HFF-Myc (cell line): ENCODE data around the gene DEPDC5.

Experiments used
- DNase-seq: peaks from one replicate; pipeline ENCODE4 v3.0.0-alpha.2; 2011; ENCODE audit warnings: low read depth; ENCODE audit errors: extremely low read depth
- H3K4me3 ChIP-seq: replicated peaks from 2 replicates; pipeline ENCODE4 v1.5.1; 2011; ENCODE audit warnings: low read depth, mild to moderate bottlenecking, control low read depth, low read length
- TF ChIP-seq, protein P1 (sequence below): IDR thresholded peaks from 2 replicates; pipeline ENCODE4 v1.5.1; 2012; ENCODE audit warnings: mild to moderate bottlenecking, low read depth, low read length, control low read depth; ENCODE audit errors: missing control alignments

DEPDC5 gene

DNA sequence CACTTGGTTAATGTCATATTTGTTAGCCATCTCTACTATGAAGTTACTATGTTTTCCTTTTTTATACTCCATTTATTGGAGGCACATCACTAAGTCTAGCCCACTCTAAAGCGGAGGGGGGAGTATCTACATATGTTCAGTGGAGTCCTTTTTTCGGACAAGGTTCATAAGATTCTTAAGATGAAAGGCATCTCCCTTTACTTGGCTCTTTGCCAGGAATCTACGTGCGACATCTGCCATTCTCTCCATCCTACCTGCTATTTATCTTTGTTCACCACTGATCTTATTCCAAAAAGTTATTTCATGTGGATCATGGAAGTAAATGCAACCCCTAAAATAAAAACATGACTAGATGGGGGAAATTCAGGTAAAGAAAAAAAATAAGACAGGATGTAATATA lies 113.1 kb downstream of the DEPDC5 start:
- H3K4me3 ChIP-seq = no peak overlapping the region
- TF ChIP-seq, protein P1, sequence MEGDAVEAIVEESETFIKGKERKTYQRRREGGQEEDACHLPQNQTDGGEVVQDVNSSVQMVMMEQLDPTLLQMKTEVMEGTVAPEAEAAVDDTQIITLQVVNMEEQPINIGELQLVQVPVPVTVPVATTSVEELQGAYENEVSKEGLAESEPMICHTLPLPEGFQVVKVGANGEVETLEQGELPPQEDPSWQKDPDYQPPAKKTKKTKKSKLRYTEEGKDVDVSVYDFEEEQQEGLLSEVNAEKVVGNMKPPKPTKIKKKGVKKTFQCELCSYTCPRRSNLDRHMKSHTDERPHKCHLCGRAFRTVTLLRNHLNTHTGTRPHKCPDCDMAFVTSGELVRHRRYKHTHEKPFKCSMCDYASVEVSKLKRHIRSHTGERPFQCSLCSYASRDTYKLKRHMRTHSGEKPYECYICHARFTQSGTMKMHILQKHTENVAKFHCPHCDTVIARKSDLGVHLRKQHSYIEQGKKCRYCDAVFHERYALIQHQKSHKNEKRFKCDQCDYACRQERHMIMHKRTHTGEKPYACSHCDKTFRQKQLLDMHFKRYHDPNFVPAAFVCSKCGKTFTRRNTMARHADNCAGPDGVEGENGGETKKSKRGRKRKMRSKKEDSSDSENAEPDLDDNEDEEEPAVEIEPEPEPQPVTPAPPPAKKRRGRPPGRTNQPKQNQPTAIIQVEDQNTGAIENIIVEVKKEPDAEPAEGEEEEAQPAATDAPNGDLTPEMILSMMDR = no peak
- no peak for DNase-seq

DNA sequence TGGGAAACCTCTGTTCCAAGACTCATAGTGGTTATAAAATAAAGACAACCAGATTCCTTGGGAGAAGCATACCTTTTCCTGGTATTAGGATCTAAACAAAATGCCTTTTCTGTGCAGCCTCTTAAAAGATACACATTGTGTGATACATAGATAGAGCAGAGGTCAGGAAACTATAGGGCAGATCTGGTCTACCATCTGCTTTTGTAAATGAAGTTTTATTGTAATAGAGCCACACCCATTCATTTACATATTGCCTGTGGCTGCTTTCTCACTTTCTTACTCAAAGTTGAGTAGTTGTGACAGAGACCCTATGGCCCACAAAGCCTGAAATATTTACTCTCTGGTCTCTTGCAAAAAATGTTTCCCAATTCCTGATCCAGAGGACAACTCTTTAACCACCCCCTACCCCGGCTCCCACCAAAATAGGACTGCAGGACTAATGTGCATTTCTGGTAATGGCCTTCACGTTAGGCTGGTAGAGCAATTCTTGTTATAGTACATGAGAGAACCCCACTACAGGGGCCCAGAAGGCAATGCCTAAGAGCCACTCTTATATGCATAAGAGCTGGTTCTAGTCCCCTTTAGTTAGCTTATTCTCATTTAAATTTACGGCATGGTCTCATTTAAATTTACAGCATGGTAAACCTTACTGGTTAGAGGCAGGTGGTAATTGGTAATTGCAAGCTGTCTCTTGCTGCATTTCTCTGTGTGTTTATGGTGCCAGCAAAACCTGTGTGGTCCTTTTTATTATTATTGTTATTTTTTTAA lies 113.8 kb downstream of the DEPDC5 start:
- TF ChIP-seq, protein P1 = no peak
- H3K4me3 ChIP-seq = no peak overlapping the region
- DNase-seq = no peak

DNA sequence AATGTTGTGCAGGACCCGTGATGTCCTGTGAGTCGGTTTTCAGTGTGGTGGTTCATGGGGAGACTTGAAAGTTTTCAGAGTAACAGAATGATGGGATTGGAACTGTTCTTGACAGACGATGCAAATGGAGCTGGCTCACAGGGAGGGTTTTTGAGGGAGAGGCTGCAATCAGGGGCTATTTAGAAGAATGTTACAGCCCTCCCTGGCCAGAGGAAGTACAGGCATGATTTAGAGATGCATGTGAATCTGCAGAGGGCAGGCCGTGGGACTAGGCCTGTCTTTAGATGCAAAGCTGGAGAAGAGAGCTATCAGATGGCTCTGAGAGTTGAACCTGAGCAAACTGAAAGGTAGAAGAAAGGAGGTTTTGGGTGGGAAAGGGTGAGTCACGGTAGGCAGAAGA lies 115.9 kb downstream of the DEPDC5 start:
- DNase-seq = no peak
- TF ChIP-seq, protein P1 = no peak
- H3K4me3 ChIP-seq = no peak overlapping the region

DNA sequence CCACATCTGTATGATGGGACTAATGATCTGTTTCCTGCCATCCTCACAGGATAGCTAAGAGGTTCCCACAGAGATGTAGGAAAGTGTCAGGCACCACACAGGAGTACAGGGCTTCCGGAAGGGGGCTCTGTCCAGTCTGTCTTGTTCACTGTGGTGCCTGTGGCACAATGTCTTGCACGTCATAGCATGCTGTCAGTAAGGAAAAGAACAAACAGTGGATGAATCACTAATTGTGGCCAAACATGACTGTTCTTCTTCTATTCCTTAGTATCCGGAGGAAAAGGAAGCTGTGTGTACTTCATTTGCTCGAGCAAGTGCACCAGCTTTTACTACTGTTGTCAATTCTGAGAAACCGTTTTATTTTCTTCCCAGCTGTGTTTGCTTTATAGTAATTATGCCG lies 117.1 kb downstream of the DEPDC5 start:
- H3K4me3 ChIP-seq = no peak overlapping the region
- TF ChIP-seq, protein P1 = no peak
- DNase-seq = no peak

DNA sequence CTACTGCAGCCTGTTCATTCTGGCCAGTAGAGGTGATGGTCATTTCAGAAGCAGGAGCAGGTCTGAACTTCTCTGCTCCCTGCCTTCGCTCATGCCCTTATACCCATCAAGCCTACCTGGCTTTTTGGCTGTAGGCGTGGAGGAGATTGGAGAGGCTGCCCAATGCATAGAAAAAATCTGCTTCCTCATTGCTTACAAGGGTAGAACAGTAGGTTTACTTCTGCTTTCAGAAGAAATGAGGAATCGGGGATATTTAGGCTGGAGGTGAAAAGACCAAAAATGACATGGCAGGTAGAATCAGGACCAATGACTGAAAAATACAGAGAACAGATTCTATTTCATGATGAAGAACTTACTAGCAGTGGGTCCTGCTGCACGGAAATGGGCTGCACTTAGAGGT lies 117.7 kb downstream of the DEPDC5 start:
- DNase-seq = no peak

DNA sequence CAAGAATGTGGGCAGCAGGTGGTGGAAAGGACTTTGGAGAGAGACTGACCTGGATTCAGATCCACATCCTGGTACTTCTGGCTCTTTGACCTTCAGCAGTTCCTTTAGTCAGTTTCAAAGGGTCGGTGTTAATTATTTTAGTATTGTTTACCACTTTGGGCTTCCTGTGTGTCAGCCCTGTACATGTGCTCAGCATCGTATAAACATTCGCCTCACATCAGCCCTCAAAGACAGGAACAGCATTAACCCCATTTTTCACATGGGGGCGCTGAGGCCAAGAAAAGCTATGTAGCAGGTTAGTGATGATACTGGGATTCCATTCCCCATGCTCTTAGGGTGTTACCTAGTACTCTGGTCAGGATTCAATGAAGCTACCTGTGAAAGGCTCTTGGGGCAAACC lies 118.4 kb downstream of the DEPDC5 start:
- no peak for DNase-seq
- TF ChIP-seq, protein P1 = no peak
- H3K4me3 ChIP-seq = no peak overlapping the region

More for the DNA sequence above, 117.7 kb downstream of the DEPDC5 start:
- no peak overlapping the region for H3K4me3 ChIP-seq
- TF ChIP-seq, protein P1 = no peak

DNA sequence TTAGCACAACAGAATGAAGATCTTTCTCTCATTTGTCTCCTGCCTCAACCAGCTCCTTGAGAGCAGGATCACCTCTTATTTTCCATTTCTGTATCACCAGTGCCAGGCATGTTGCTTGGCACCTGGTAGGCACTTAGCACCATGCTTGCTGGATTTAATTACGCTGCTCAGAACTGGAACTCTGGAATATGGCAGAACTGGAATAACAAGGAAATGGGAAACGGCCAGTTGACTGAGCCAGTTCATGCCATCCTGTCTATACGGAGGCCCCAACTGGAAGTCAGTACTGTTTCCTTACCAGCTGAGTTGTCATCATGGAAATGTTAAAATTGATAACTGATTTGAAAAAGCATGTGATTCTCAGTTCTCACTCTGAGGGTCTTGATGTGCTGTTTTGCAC lies 121.0 kb downstream of the DEPDC5 start:
- H3K4me3 ChIP-seq = no peak overlapping the region
- TF ChIP-seq, protein P1 = no peak
- no peak for DNase-seq
